ENCODE results near the gene PARP6.

DNA sequence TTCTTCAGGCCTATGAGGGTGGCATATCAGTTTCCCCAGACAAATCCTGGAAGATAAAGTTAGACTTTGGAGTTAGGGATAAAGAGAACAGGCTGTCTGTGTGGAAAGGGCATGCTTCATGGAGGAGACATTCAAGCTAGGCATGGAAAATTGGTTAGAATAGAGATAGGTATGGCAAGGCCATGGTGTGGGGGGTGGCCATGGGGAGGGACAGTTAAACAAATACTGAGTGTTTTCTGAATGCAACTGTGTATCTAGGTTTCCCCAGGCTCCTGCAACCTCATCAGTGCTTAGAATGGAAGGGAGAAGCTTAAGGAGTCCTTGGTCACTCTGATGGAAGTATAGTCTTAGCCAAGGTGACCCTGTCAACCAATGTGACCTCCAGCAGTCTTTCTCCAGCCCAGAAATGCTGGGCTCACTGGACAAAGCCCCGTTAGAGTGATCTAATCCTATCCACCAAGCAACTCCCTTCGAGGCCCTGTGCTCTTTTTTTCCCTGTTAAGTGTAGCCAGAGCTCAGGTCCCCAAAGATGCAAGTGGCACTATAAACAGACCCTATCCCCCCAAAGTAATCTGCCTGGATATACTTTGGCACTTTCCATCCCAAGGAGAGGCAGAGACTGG lies 35.9 kb downstream of the PARP6 start:
- TF ChIP-seq, protein P1, sequence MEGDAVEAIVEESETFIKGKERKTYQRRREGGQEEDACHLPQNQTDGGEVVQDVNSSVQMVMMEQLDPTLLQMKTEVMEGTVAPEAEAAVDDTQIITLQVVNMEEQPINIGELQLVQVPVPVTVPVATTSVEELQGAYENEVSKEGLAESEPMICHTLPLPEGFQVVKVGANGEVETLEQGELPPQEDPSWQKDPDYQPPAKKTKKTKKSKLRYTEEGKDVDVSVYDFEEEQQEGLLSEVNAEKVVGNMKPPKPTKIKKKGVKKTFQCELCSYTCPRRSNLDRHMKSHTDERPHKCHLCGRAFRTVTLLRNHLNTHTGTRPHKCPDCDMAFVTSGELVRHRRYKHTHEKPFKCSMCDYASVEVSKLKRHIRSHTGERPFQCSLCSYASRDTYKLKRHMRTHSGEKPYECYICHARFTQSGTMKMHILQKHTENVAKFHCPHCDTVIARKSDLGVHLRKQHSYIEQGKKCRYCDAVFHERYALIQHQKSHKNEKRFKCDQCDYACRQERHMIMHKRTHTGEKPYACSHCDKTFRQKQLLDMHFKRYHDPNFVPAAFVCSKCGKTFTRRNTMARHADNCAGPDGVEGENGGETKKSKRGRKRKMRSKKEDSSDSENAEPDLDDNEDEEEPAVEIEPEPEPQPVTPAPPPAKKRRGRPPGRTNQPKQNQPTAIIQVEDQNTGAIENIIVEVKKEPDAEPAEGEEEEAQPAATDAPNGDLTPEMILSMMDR (IDR thresholded peaks at IDR 0.05) = no peak
- no peak for TF ChIP-seq POLR2A (IDR thresholded peaks at IDR 0.05)

Data from stomach (tissue), 4 donors.